Myocyte (in vitro differentiated cells): ENCODE data around the gene CLDN14. TPM values are rescaled to one million over a fixed set of nuclear protein-coding genes. Genes with fewer than 3 reads are reported as not detected.
"Not testable (repeated sequence)": the region's sequence is repeated elsewhere in the genome, so short reads cannot be mapped to it uniquely, and the experiment has no call there.

Source experiments
- DNase-seq: peaks from one replicate; pipeline ENCODE4 v3.0.0-alpha.2; 2012; ENCODE audit warnings: low read depth
- total RNA-seq: library from RNA; depleted of rRNA; stranded (reverse); fragments of >200 nt; gene quantifications from 2 replicates; pipeline ENCODE4 v1.2.3, GENCODE V29; 2014

The CLDN14 gene
- total RNA-seq, 1 donor from 2014 or later = 0.27 TPM

- DNase-seq = no peak
Measured at GRCh38 chr21:36502365-36502764, 22.4 kb upstream of the CLDN14 start.

GRCh38 chr21:36501589-36501892 is 21.6 kb upstream of the CLDN14 start:
- DNase-seq = no peak

- DNase-seq = peak; percentile 71
Measured at GRCh38 chr21:36499578-36500471, 19.9 kb upstream of the CLDN14 start.

- DNase-seq = no peak
Measured at GRCh38 chr21:36494557-36494956, 14.6 kb upstream of the CLDN14 start.

- no peak for DNase-seq
Measured at GRCh38 chr21:36491209-36491910, 11.4 kb upstream of the CLDN14 start.

GRCh38 chr21:36489776-36490165 is 9.8 kb upstream of the CLDN14 start:
- DNase-seq = no peak

GRCh38 chr21:36489103-36489775 is 9.3 kb upstream of the CLDN14 start:
- DNase-seq = no peak

- no peak for DNase-seq
Measured at GRCh38 chr21:36487641-36488307, 7.9 kb upstream of the CLDN14 start.

GRCh38 chr21:36486246-36486645 is 6.3 kb upstream of the CLDN14 start:
- no peak for DNase-seq

- no peak for DNase-seq
Measured at GRCh38 chr21:36485476-36485875, 5.6 kb upstream of the CLDN14 start.

- DNase-seq = no peak
Measured at GRCh38 chr21:36483095-36483494, 3.2 kb upstream of the CLDN14 start.

GRCh38 chr21:36482673-36483072 is 2.8 kb upstream of the CLDN14 start:
- DNase-seq = no peak

- DNase-seq = no peak
Measured at GRCh38 chr21:36482181-36482580, 2.3 kb upstream of the CLDN14 start.

- DNase-seq = no peak
Measured at GRCh38 chr21:36481639-36482038, 1.7 kb upstream of the CLDN14 start.

GRCh38 chr21:36480618-36481017 is 696 bp upstream of the CLDN14 start:
- DNase-seq = no peak

GRCh38 chr21:36478941-36479340 is 981 bp downstream of the CLDN14 start:
- no peak for DNase-seq

GRCh38 chr21:36478207-36478701 is 1.7 kb downstream of the CLDN14 start:
- peak; percentile 42 for DNase-seq

GRCh38 chr21:36477559-36477958 is 2.4 kb downstream of the CLDN14 start:
- DNase-seq = no peak

GRCh38 chr21:36477001-36477400 is 2.9 kb downstream of the CLDN14 start:
- DNase-seq = no peak

GRCh38 chr21:36476541-36476940 is 3.4 kb downstream of the CLDN14 start:
- DNase-seq = not testable (repeated sequence)

GRCh38 chr21:36474591-36474990 is 5.3 kb downstream of the CLDN14 start:
- no peak for DNase-seq
